Measurements from ENCODE around the gene LARGE1. TPM values are rescaled to one million over a fixed set of nuclear protein-coding genes. Genes with fewer than 3 reads are reported as not detected.

LARGE1 gene
- total and polyA plus RNA-seq, 3 experiments from 2014 or later: 0.07 to 0.27 (median 0.18) TPM

- H3K27me3 Mint-ChIP-seq: peaks cover 0 to 1% of the 10 kb centered on the region in 2 donors
- H3K9me3 Mint-ChIP-seq: peaks cover 3 to 16% (median 7%) of the 10 kb centered on the region in 5 donors
- H3K4me1 Mint-ChIP-seq: no peaks in the 10 kb centered on the region
- CTCF ChIA-PET: no interaction called here
- no peaks in the 10 kb centered on the region for H3K36me3 ChIP-seq (ENCODE audit: insufficient read depth, low read length)
- no peak overlapping the region for H3K4me3 Mint-ChIP-seq
- no peak overlapping the region for H3K27ac ChIP-seq (ENCODE audit: low read depth, low read length)
- no peak overlapping the region for H3K27ac Mint-ChIP-seq
- H3K36me3 Mint-ChIP-seq: peaks cover 0 to 6% (median 0%) of the 10 kb centered on the region in 3 donors
- no peaks in the 10 kb centered on the region for H3K4me1 ChIP-seq (ENCODE audit: insufficient read depth, low read length)
- POLR2A ChIA-PET: no interaction called here
- no peaks in the 10 kb centered on the region for H3K9me3 ChIP-seq (ENCODE audit: low read length)
- H3K4me3 ChIP-seq (ENCODE audit: low read length): no peak overlapping the region
- no peaks in the 10 kb centered on the region for H3K27me3 ChIP-seq (ENCODE audit: insufficient read depth, low read length, poor library complexity, severe bottlenecking)
- DNase-seq: no peak
Observed at GRCh38 chr22:33796494-33796893, 123.8 kb downstream of the LARGE1 start.

- Histone ChIP-seq H3K27ac (ENCODE audit: low read depth, low read length) (no peak overlapping the region), H3K36me3 (ENCODE audit: insufficient read depth, low read length) (no peaks in the 10 kb centered on the region), H3K4me3 (ENCODE audit: low read length) (no peak overlapping the region), H3K27me3 (ENCODE audit: insufficient read depth, low read length, poor library complexity, severe bottlenecking) (no peaks in the 10 kb centered on the region), H3K4me1 (ENCODE audit: insufficient read depth, low read length) (no peaks in the 10 kb centered on the region), H3K9me3 (ENCODE audit: low read length) (no peaks in the 10 kb centered on the region)
- peaks cover 0 to 6% (median 0%) of the 10 kb centered on the region in 3 donors for H3K36me3 Mint-ChIP-seq
- H3K27me3 Mint-ChIP-seq: peaks cover 0 to 1% of the 10 kb centered on the region in 2 donors
- ChIA-PET CTCF (no interaction called here), POLR2A (no interaction called here)
- no peak overlapping the region for H3K27ac Mint-ChIP-seq
- H3K9me3 Mint-ChIP-seq: peaks cover 5 to 29% (median 12%) of the 10 kb centered on the region in 5 donors
- no peaks in the 10 kb centered on the region for H3K4me1 Mint-ChIP-seq
- DNase-seq: no peak
- no peak overlapping the region for H3K4me3 Mint-ChIP-seq
Observed at GRCh38 chr22:33793475-33793874, 126.8 kb downstream of the LARGE1 start.

DNA sequence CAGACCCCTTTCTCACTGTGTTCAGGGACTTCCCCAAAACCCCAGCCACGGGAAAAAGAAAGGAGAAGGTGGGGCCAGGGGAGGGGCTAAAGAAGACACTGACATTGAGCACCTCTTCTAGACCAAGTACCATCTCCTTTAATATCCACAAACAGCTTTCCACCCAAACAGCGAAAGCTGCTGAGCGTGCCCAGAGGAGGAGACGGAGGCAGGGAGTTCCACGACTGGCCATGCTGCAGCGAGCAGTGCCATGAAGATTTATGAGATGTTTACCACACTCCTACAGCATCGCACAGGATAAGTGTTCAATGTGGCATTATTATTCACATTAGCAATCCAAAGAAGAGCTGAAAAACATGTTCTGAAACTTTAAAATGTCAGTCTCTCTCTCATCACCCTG is 127.4 kb downstream of the LARGE1 start:
- Mint-ChIP-seq H3K27me3 (peaks cover 0 to 1% of the 10 kb centered on the region in 2 donors), H3K27ac (no peak overlapping the region), H3K4me1 (no peaks in the 10 kb centered on the region), H3K9me3 (peaks cover 8 to 35% (median 15%) of the 10 kb centered on the region in 5 donors), H3K36me3 (peaks cover 0 to 6% (median 0%) of the 10 kb centered on the region in 3 donors), H3K4me3 (no peak overlapping the region)
- no peak overlapping the region for H3K4me3 ChIP-seq (ENCODE audit: low read length)
- no peak for DNase-seq
- no peaks in the 10 kb centered on the region for H3K27me3 ChIP-seq (ENCODE audit: insufficient read depth, low read length, poor library complexity, severe bottlenecking)
- H3K4me1 ChIP-seq (ENCODE audit: insufficient read depth, low read length): no peaks in the 10 kb centered on the region
- ChIA-PET CTCF (no interaction called here), POLR2A (no interaction called here)
- no peak overlapping the region for H3K27ac ChIP-seq (ENCODE audit: low read depth, low read length)
- no peaks in the 10 kb centered on the region for H3K36me3 ChIP-seq (ENCODE audit: insufficient read depth, low read length)
- H3K9me3 ChIP-seq (ENCODE audit: low read length): no peaks in the 10 kb centered on the region

- Mint-ChIP-seq H3K27ac (no peak overlapping the region), H3K4me3 (no peak overlapping the region)
- DNase-seq: no peak
Observed at GRCh38 chr22:33789690-33790253, 130.5 kb downstream of the LARGE1 start.

GRCh38 chr22:33788927-33789326 is 131.3 kb downstream of the LARGE1 start:
- H3K27ac Mint-ChIP-seq: no peak overlapping the region
- no peak overlapping the region for H3K27ac ChIP-seq (ENCODE audit: low read depth, low read length)
- DNase-seq: no peak
- H3K4me3 Mint-ChIP-seq: no peak overlapping the region
- peaks cover 11 to 38% (median 12%) of the 10 kb centered on the region in 5 donors for H3K9me3 Mint-ChIP-seq
- no peaks in the 10 kb centered on the region for H3K9me3 ChIP-seq (ENCODE audit: low read length)
- ChIA-PET POLR2A (no interaction called here), CTCF (no interaction called here)
- no peaks in the 10 kb centered on the region for H3K36me3 ChIP-seq (ENCODE audit: insufficient read depth, low read length)
- H3K4me1 ChIP-seq (ENCODE audit: insufficient read depth, low read length): no peaks in the 10 kb centered on the region
- peaks cover 0 to 1% of the 10 kb centered on the region in 2 donors for H3K27me3 Mint-ChIP-seq
- no peaks in the 10 kb centered on the region for H3K27me3 ChIP-seq (ENCODE audit: insufficient read depth, low read length, poor library complexity, severe bottlenecking)
- H3K4me3 ChIP-seq (ENCODE audit: low read length): no peak overlapping the region
- no peaks in the 10 kb centered on the region for H3K4me1 Mint-ChIP-seq
- no peaks in the 10 kb centered on the region for H3K36me3 Mint-ChIP-seq

More at GRCh38 chr22:33789690-33790253, 130.5 kb downstream of the LARGE1 start:
- H3K9me3 ChIP-seq (ENCODE audit: low read length): no peaks in the 10 kb centered on the region
- ChIA-PET CTCF (no interaction called here), POLR2A (no interaction called here)
- peaks cover 11 to 38% (median 12%) of the 10 kb centered on the region in 5 donors for H3K9me3 Mint-ChIP-seq
- no peaks in the 10 kb centered on the region for H3K4me1 Mint-ChIP-seq
- H3K4me1 ChIP-seq (ENCODE audit: insufficient read depth, low read length): no peaks in the 10 kb centered on the region
- peaks cover 0 to 1% of the 10 kb centered on the region in 2 donors for H3K27me3 Mint-ChIP-seq
- H3K36me3 ChIP-seq (ENCODE audit: insufficient read depth, low read length): no peaks in the 10 kb centered on the region
- H3K27ac ChIP-seq (ENCODE audit: low read depth, low read length): no peak overlapping the region
- H3K4me3 ChIP-seq (ENCODE audit: low read length): no peak overlapping the region
- H3K27me3 ChIP-seq (ENCODE audit: insufficient read depth, low read length, poor library complexity, severe bottlenecking): no peaks in the 10 kb centered on the region
- no peaks in the 10 kb centered on the region for H3K36me3 Mint-ChIP-seq

DNA sequence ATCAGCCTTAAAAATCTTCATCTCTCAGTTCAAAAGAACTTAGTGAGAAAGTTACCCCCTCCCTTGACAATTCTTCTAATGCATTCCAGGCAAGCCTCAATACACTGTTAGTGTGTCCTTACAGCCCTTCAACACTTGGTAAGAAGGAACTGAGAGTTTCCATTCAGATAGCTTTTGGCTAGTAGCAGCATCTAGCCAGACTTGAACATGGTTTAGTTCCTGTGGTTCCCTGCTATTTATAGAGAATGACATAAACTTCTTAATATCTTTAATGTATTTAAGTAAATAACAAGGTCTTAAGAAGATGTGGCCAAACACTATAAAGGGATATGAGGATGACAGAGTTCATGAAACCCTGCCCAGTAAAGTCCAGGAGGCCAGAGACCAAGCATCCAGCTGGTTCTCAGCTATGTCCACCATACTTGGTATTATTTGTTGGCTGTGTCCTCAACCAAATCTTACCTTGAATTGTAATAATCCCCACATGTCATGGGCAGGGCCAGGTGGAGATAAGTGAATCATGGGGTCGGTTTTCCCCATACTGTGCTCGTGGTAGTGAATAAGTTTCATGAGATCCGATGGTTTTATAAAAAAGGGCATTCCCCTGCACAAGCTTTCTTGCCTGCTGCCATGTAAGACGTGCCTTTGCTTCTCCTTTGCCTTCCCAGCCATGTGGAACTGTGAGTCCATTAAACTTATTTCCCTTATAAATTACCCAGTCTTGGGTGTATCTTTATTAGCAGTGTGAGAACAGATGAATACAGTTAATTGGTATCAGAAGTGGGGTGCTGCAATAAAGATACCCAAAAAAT is 132.4 kb downstream of the LARGE1 start:
- no peaks in the 10 kb centered on the region for H3K4me1 Mint-ChIP-seq
- POLR2A ChIA-PET: no interaction called here
- no peak overlapping the region for H3K27ac ChIP-seq (ENCODE audit: low read depth, low read length)

GRCh38 chr22:33786149-33786548 is 134.1 kb downstream of the LARGE1 start:
- ChIA-PET CTCF (no interaction called here), POLR2A (no interaction called here)
- Histone ChIP-seq H3K4me3 (ENCODE audit: low read length) (no peak overlapping the region), H3K9me3 (ENCODE audit: low read length) (no peaks in the 10 kb centered on the region), H3K36me3 (ENCODE audit: insufficient read depth, low read length) (no peaks in the 10 kb centered on the region), H3K27ac (ENCODE audit: low read depth, low read length) (no peak overlapping the region), H3K27me3 (ENCODE audit: insufficient read depth, low read length, poor library complexity, severe bottlenecking) (no peaks in the 10 kb centered on the region), H3K4me1 (ENCODE audit: insufficient read depth, low read length) (no peaks in the 10 kb centered on the region)
- Mint-ChIP-seq H3K4me3 (no peak overlapping the region), H3K27me3 (no peaks in the 10 kb centered on the region), H3K27ac (no peak overlapping the region), H3K4me1 (no peaks in the 10 kb centered on the region), H3K36me3 (no peaks in the 10 kb centered on the region), H3K9me3 (peaks cover 8 to 31% (median 12%) of the 10 kb centered on the region in 5 donors)
- no peak for DNase-seq

More for the DNA sequence above, 132.4 kb downstream of the LARGE1 start:
- H3K27ac Mint-ChIP-seq: no peak overlapping the region
- H3K4me3 Mint-ChIP-seq: no peak overlapping the region
- H3K27me3 Mint-ChIP-seq: peaks cover 0 to 1% of the 10 kb centered on the region in 2 donors
- peaks cover 11 to 36% (median 12%) of the 10 kb centered on the region in 5 donors for H3K9me3 Mint-ChIP-seq
- Histone ChIP-seq H3K4me1 (ENCODE audit: insufficient read depth, low read length) (no peaks in the 10 kb centered on the region), H3K4me3 (ENCODE audit: low read length) (no peak overlapping the region), H3K27me3 (ENCODE audit: insufficient read depth, low read length, poor library complexity, severe bottlenecking) (no peaks in the 10 kb centered on the region), H3K36me3 (ENCODE audit: insufficient read depth, low read length) (no peaks in the 10 kb centered on the region), H3K9me3 (ENCODE audit: low read length) (no peaks in the 10 kb centered on the region)
- H3K36me3 Mint-ChIP-seq: no peaks in the 10 kb centered on the region
- DNase-seq: no peak
- CTCF ChIA-PET: no interaction called here

DNA sequence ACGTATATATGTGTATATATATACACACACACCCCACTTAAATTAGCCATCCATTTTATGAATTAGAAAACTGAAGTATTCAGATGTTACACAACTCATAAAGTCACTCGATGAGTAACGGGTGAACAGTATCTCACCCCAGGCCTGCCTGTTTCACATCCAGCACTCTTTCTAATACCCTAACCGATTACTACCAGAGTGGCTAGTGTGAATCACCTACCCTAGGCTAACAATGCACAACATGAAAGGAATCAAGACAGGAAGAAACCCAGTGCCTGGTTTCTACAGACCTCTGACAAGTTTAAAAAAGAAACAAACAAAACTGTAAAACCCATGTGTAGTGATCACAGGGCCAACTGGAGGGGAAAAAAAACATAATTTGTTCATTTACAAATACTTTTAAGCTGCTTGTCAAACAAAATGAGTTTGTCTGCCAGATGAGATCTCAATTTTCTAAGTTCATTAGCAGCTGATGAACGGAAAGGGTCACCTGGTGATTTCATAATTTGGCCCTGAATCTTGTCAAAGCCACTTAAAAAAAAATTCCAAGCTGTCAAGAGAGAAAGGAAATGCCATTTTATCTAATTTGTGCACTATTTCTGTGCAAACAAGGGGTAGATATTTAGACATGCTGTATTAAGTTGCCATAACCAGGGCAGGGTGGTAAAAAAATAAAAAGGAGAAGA is 134.8 kb downstream of the LARGE1 start:
- Mint-ChIP-seq H3K36me3 (no peaks in the 10 kb centered on the region), H3K9me3 (peaks cover 6 to 29% (median 12%) of the 10 kb centered on the region in 5 donors), H3K27ac (no peak overlapping the region), H3K4me3 (no peak overlapping the region), H3K4me1 (no peaks in the 10 kb centered on the region), H3K27me3 (no peaks in the 10 kb centered on the region)
- no peak overlapping the region for H3K27ac ChIP-seq (ENCODE audit: low read depth, low read length)
- no peak overlapping the region for H3K4me3 ChIP-seq (ENCODE audit: low read length)
- ChIA-PET POLR2A (no interaction called here), CTCF (no interaction called here)
- H3K36me3 ChIP-seq (ENCODE audit: insufficient read depth, low read length): no peaks in the 10 kb centered on the region
- no peak for DNase-seq
- no peaks in the 10 kb centered on the region for H3K27me3 ChIP-seq (ENCODE audit: insufficient read depth, low read length, poor library complexity, severe bottlenecking)
- no peaks in the 10 kb centered on the region for H3K9me3 ChIP-seq (ENCODE audit: low read length)
- no peaks in the 10 kb centered on the region for H3K4me1 ChIP-seq (ENCODE audit: insufficient read depth, low read length)

Measured in CD8-positive, alpha-beta memory T cell (primary cell).